Activated T-cell treated with anti-CD3 and anti-CD28 coated beads, Interleukin-2, amount 50 U/mL, for 24 hours (primary cell): ENCODE results near the gene POLR2E.
A peak's percentile ranks its signal among the peaks of the same experiment; 100 is the strongest.

Source experiments
- DNase-seq: peaks from one replicate; pipeline ENCODE4 v3.0.0-alpha.2; 2020
- H3K27ac Mint-ChIP-seq: 2 replicates; pipeline ENCODE4 v1.8.0; 2020; ENCODE audit warnings: mild to moderate bottlenecking, mixed read lengths
- H3K27me3 Mint-ChIP-seq: 2 replicates; pipeline ENCODE4 v1.8.0; 2020; ENCODE audit warnings: mixed read lengths
- H3K36me3 Mint-ChIP-seq: 2 replicates; pipeline ENCODE4 v1.8.0; 2020; ENCODE audit warnings: low read depth, mixed read lengths
- H3K4me1 Mint-ChIP-seq: 2 replicates; pipeline ENCODE4 v1.8.0; 2020; ENCODE audit warnings: low read depth, mixed read lengths
- H3K4me3 Mint-ChIP-seq: 2 replicates; pipeline ENCODE4 v1.8.0; 2020; ENCODE audit warnings: mild to moderate bottlenecking, moderate library complexity, mixed read lengths
- H3K9me3 Mint-ChIP-seq: 2 replicates; pipeline ENCODE4 v1.8.0; 2020; ENCODE audit warnings: mixed read lengths

POLR2E gene

DNA sequence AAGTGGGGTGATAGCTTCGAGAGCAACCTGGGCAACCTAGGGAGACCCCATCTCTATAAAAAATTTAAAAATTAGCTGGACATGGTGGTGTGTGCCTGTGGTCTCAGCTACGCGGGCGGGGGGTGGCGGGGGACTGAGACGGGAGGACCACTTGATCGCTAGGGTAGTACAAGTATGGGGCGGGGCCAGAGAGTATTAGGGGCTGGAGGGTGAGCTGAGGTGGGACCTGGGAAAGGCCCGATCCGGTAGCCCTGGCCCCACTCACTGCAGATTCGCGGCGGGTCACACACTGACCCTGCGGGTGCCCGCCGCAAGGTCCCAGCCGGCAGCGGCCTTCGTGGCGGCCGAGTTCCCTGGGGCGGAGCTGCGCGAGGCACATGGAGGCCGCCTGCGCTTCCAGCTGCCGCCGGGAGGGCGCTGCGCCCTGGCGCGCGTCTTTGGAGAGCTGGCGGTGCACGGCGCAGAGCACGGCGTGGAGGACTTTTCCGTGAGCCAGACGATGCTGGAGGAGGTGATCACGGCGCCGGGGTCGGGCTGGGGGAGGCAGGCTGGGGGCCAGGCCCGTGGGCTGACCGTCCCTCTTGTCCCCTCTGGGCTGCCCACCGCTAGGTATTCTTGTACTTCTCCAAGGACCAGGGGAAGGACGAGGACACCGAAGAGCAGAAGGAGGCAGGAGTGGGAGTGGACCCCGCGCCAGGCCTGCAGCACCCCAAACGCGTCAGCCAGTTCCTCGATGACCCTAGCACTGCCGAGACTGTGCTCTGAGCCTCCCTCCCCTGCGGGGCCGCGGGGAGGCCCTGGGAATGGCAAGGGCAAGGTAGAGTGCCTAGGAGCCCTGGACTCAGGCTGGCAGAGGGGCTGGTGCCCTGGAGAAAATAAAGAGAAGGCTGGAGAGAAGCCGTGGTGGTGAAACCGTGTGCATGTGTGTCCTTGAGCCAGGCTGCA is 30.2 kb downstream of the POLR2E start:
- Mint-ChIP-seq H3K4me3 (peak overlapping the region; percentile 8), H3K9me3 (no peaks in the 10 kb centered on the region), H3K36me3 (peaks cover 19% of the 10 kb centered on the region), H3K27ac (no peak overlapping the region), H3K27me3 (no peaks in the 10 kb centered on the region), H3K4me1 (peaks cover 40% of the 10 kb centered on the region)
- peak; percentile 84 for DNase-seq

DNA sequence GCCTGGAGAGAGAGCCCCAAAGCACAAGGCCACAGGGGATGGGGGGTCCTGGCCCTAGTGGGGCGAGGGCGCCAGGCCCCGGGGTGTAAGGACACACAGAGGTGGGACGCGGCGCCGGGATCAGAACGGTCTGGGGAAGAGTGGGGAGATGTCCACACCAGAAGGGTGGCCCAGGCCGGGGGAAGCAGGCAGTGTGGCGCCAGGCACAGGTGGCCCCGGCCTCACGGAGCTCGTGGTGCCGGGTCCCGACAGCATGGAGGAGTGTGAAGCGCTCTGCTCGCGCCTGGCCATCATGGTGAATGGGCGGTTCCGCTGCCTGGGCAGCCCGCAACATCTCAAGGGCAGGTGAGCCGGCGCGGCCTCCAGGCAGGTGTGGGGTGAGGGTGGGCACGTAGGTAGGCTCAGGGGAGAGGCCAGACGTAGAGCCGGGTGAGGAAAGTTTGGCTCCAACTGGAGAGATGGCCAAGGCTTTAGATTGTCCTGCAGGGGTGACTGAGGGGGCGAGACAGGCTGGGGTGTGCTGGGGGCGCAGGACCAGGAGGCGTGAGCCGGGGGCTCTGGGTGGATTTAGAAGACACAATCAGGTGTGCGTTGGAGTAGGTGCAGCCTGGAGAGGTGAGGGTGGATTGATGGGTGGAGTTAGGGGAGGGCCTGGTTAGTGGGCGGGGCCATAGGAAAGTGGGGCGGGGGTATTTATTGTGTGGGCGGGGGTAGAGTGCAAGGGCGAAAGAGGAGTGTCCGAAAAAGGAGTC is 31.1 kb downstream of the POLR2E start:
- Mint-ChIP-seq H3K27me3 (no peaks in the 10 kb centered on the region), H3K36me3 (peaks cover 15% of the 10 kb centered on the region), H3K4me3 (no peak overlapping the region), H3K27ac (no peak overlapping the region), H3K9me3 (no peaks in the 10 kb centered on the region), H3K4me1 (peaks cover 32% of the 10 kb centered on the region)
- DNase-seq = no peak

GRCh38 chr19:1063030-1063908 is 31.9 kb downstream of the POLR2E start:
- peaks cover 11% of the 10 kb centered on the region for H3K36me3 Mint-ChIP-seq
- no peaks in the 10 kb centered on the region for H3K27me3 Mint-ChIP-seq
- H3K27ac Mint-ChIP-seq = no peak overlapping the region
- peaks cover 27% of the 10 kb centered on the region for H3K4me1 Mint-ChIP-seq
- peak; percentile 76 for DNase-seq
- no peaks in the 10 kb centered on the region for H3K9me3 Mint-ChIP-seq
- H3K4me3 Mint-ChIP-seq = no peak overlapping the region

GRCh38 chr19:1062387-1063029 is 32.7 kb downstream of the POLR2E start:
- no peak overlapping the region for H3K4me3 Mint-ChIP-seq
- no peak for DNase-seq
- H3K36me3 Mint-ChIP-seq = peaks cover 12% of the 10 kb centered on the region
- H3K27me3 Mint-ChIP-seq = no peaks in the 10 kb centered on the region
- H3K27ac Mint-ChIP-seq = no peak overlapping the region
- peaks cover 35% of the 10 kb centered on the region for H3K4me1 Mint-ChIP-seq
- H3K9me3 Mint-ChIP-seq = no peaks in the 10 kb centered on the region

GRCh38 chr19:1061987-1062386 is 33.2 kb downstream of the POLR2E start:
- Mint-ChIP-seq H3K27ac (no peak overlapping the region), H3K27me3 (no peaks in the 10 kb centered on the region), H3K9me3 (no peaks in the 10 kb centered on the region), H3K4me3 (no peak overlapping the region), H3K4me1 (peaks cover 39% of the 10 kb centered on the region), H3K36me3 (peaks cover 15% of the 10 kb centered on the region)
- no peak for DNase-seq

- H3K4me3 Mint-ChIP-seq = no peak overlapping the region
- no peaks in the 10 kb centered on the region for H3K27me3 Mint-ChIP-seq
- DNase-seq = no peak
- peaks cover 29% of the 10 kb centered on the region for H3K4me1 Mint-ChIP-seq
- H3K9me3 Mint-ChIP-seq = no peaks in the 10 kb centered on the region
- H3K36me3 Mint-ChIP-seq = peaks cover 25% of the 10 kb centered on the region
- H3K27ac Mint-ChIP-seq = no peak overlapping the region
These were observed 34.5 kb downstream of the POLR2E start for GRCh38 chr19:1060689-1061088.

GRCh38 chr19:1058112-1058511 is 37.1 kb downstream of the POLR2E start:
- Mint-ChIP-seq H3K9me3 (no peaks in the 10 kb centered on the region), H3K27ac (peak overlapping the region; percentile 73), H3K4me1 (peaks cover 12% of the 10 kb centered on the region), H3K36me3 (peaks cover 25% of the 10 kb centered on the region), H3K27me3 (no peaks in the 10 kb centered on the region), H3K4me3 (no peak overlapping the region)
- no peak for DNase-seq

- Mint-ChIP-seq H3K9me3 (no peaks in the 10 kb centered on the region), H3K36me3 (peaks cover 25% of the 10 kb centered on the region), H3K4me1 (peaks cover 14% of the 10 kb centered on the region), H3K27me3 (no peaks in the 10 kb centered on the region), H3K4me3 (no peak overlapping the region), H3K27ac (peak overlapping the region; percentile 73)
- DNase-seq = peak; percentile 65
These were observed 37.9 kb downstream of the POLR2E start for GRCh38 chr19:1057176-1057855.

GRCh38 chr19:1055886-1056620 is 39.1 kb downstream of the POLR2E start:
- no peaks in the 10 kb centered on the region for H3K9me3 Mint-ChIP-seq
- H3K36me3 Mint-ChIP-seq = peaks cover 25% of the 10 kb centered on the region
- peaks cover 18% of the 10 kb centered on the region for H3K4me1 Mint-ChIP-seq
- H3K4me3 Mint-ChIP-seq = no peak overlapping the region
- DNase-seq = no peak
- H3K27ac Mint-ChIP-seq = peak overlapping the region; percentile 11
- H3K27me3 Mint-ChIP-seq = no peaks in the 10 kb centered on the region

- Mint-ChIP-seq H3K9me3 (no peaks in the 10 kb centered on the region), H3K4me3 (no peak overlapping the region), H3K4me1 (peaks cover 18% of the 10 kb centered on the region), H3K27ac (no peak overlapping the region), H3K27me3 (no peaks in the 10 kb centered on the region), H3K36me3 (peaks cover 25% of the 10 kb centered on the region)
- no peak for DNase-seq
These were observed 40.1 kb downstream of the POLR2E start for GRCh38 chr19:1055028-1055425.

- Mint-ChIP-seq H3K36me3 (peaks cover 21% of the 10 kb centered on the region), H3K4me3 (no peak overlapping the region), H3K9me3 (no peaks in the 10 kb centered on the region), H3K27ac (no peak overlapping the region), H3K4me1 (peaks cover 18% of the 10 kb centered on the region), H3K27me3 (no peaks in the 10 kb centered on the region)
- DNase-seq = no peak
These were observed 40.8 kb downstream of the POLR2E start for GRCh38 chr19:1054102-1055027.
